HepG2 (cell line): ENCODE results near the gene KLHL12. TPM values are rescaled to one million over a fixed set of nuclear protein-coding genes. Genes with fewer than 3 reads are reported as not detected.
A peak's percentile ranks its signal among the peaks of the same experiment; 100 is the strongest.

Experiments
- ARID4A ChIP-seq: sonication (generic); formaldehyde crosslinking; IDR thresholded peaks from 2 replicates; pipeline ENCODE4 v1.5.0; 2020; ENCODE audit warnings: mild to moderate bottlenecking, missing genetic modification reagents, borderline replicate concordance
- ATF3 ChIP-seq: sonication (generic); formaldehyde crosslinking; IDR thresholded peaks from 2 replicates; pipeline ENCODE4 v1.4.0; 2020; ENCODE audit warnings: missing genetic modification reagents
- FOXA1 ChIP-seq, 2 experiments: fragments of 450-650 bp in 1 of 2; sonication (generic) in 1 of 2; formaldehyde crosslinking in 1 of 2; IDR thresholded peaks; 2 replicates each; pipeline versions ENCODE4 v1.4.0 to v1.6.1; 2016 to 2020; ENCODE audit warnings: missing genetic modification reagents in 1 of 2
- GTF3A ChIP-seq: sonication (generic); formaldehyde crosslinking; conservative IDR thresholded peaks from 2 replicates; pipeline ENCODE4 v1.4.0; 2020; ENCODE audit warnings: mild to moderate bottlenecking, missing genetic modification reagents
- HOXA5 ChIP-seq: sonication (generic); formaldehyde crosslinking; IDR thresholded peaks from 2 replicates; pipeline ENCODE4 v1.4.0; 2020; ENCODE audit warnings: missing genetic modification reagents
- LCORL ChIP-seq, 2 experiments: fragments of 450-650 bp in 1 of 2; sonication (generic) in 1 of 2; formaldehyde crosslinking in 1 of 2; IDR thresholded peaks; 2 replicates each; pipeline versions ENCODE4 v1.5.0 to v1.6.1; 2017 to 2020; ENCODE audit warnings: antibody characterized with exemption in 1 of 2, missing genetic modification reagents in 1 of 2
- MAF1 ChIP-seq: sonication (generic); formaldehyde crosslinking; IDR thresholded peaks from 2 replicates; pipeline ENCODE4 v1.5.0; 2020; ENCODE audit warnings: missing genetic modification reagents, borderline replicate concordance
- NCOA2 ChIP-seq: sonication (generic); formaldehyde crosslinking; IDR thresholded peaks from 2 replicates; pipeline ENCODE4 v1.8.0; 2022; ENCODE audit warnings: inconsistent platforms
- NFE2L1 ChIP-seq: sonication (generic); formaldehyde crosslinking; IDR thresholded peaks from 2 replicates; pipeline ENCODE4 v1.4.0; 2020; ENCODE audit warnings: missing genetic modification reagents, mild to moderate bottlenecking, borderline replicate concordance
- ZNF235 ChIP-seq: sonication (generic); formaldehyde crosslinking; IDR thresholded peaks from 2 replicates; pipeline ENCODE4 v1.8.1; 2023; ENCODE audit warnings: mild to moderate bottlenecking, missing genetic modification reagents, borderline replicate concordance
- ZNF260 ChIP-seq: sonication (generic); formaldehyde crosslinking; IDR thresholded peaks from 2 replicates; pipeline ENCODE4 v1.4.0; 2020; ENCODE audit warnings: missing genetic modification reagents, low read depth, mild to moderate bottlenecking, borderline replicate concordance
- ZNF281 ChIP-seq: sonication (generic); formaldehyde crosslinking; IDR thresholded peaks from 2 replicates; pipeline ENCODE4 v1.4.0; 2020; ENCODE audit warnings: missing genetic modification reagents, borderline replicate concordance
- ZNF296 ChIP-seq: sonication (generic); formaldehyde crosslinking; conservative IDR thresholded peaks from 2 replicates; pipeline ENCODE4 v1.5.0; 2020; ENCODE audit warnings: mild to moderate bottlenecking, missing genetic modification reagents
- ZNF329 ChIP-seq: sonication (generic); formaldehyde crosslinking; IDR thresholded peaks from 2 replicates; pipeline ENCODE4 v1.9.0; 2021; ENCODE audit warnings: low read depth, mild to moderate bottlenecking, missing genetic modification reagents
- ZNF468 ChIP-seq: sonication (generic); formaldehyde crosslinking; IDR thresholded peaks from 2 replicates; pipeline ENCODE4 v1.8.0; 2022; ENCODE audit warnings: mild to moderate bottlenecking, moderate library complexity, missing genetic modification reagents
- ZNF766 ChIP-seq: sonication (generic); formaldehyde crosslinking; IDR thresholded peaks from 2 replicates; pipeline ENCODE4 v1.5.0; 2020; ENCODE audit warnings: missing genetic modification reagents, borderline replicate concordance
- ZNF773 ChIP-seq: sonication (generic); formaldehyde crosslinking; IDR thresholded peaks from 2 replicates; pipeline ENCODE4 v1.4.0; 2020; ENCODE audit warnings: missing genetic modification reagents, borderline replicate concordance
- polyA plus RNA-seq, 8 experiments: library from polyadenylated mRNA; depleted of rRNA in 3 of 8; stranded (reverse) in 7 of 8; unstranded in 1 of 8; fragments of >200 nt; fragmentation: Illumina TruSeq in 4 of 8; extraction: Trizol in 4 of 8; gene quantifications; 2 replicates each; pipeline versions ENCODE4 v1.2.1 to v1.2.3, GENCODE V29; 2011 to 2016; ENCODE audit warnings: low read depth in 4 of 8, missing spikeins in 1 of 8, mixed read lengths in 1 of 8; ENCODE audit not compliant: insufficient read depth in 1 of 8
- total RNA-seq, 5 experiments: library from RNA; depleted of rRNA; stranded (reverse); fragments of >200 nt; fragmentation: Illumina TruSeq; extraction: Trizol; gene quantifications; 2 replicates each; pipeline ENCODE4 v1.2.3, GENCODE V29; 2016; ENCODE audit warnings: low read depth in 1 of 5

KLHL12 gene
- total and polyA plus RNA-seq, 2 of the 13 experiments (the other 11 are each of a cell fraction or from before 2014, with no cell fraction given): 19.2 to 25.2 TPM

- no peak for TF ChIP-seq FOXA1 (IDR thresholded peaks at IDR 0.05)
- TF ChIP-seq FOXA1 (CRISPR knock-in tag; IDR thresholded peaks at IDR 0.05): peak; percentile 25; the same call in 1 of the 2 replicates
- TF ChIP-seq ZNF468 (CRISPR knock-in tag): no peak
- no peak for TF ChIP-seq ZNF773
- no peak for TF ChIP-seq GTF3A
- TF ChIP-seq NFE2L1 (CRISPR knock-in tag): no peak
- peak; percentile 52; the same call in 1 of the 2 replicates for TF ChIP-seq NCOA2 (CRISPR knock-in tag)
- no peak for TF ChIP-seq ZNF296
- peak; percentile 98 for TF ChIP-seq ARID4A
- peak; percentile 93 for TF ChIP-seq ATF3 (CRISPR knock-in tag)
- peak; percentile 73; the same call in 1 of the 2 replicates for TF ChIP-seq LCORL (IDR thresholded peaks at IDR 0.05)
- peak; percentile 88 for TF ChIP-seq LCORL (CRISPR knock-in tag; IDR thresholded peaks at IDR 0.05)
- peak; percentile 96; the same call in 1 of the 2 replicates for TF ChIP-seq HOXA5
- TF ChIP-seq ZNF766 (CRISPR knock-in tag): peak; percentile 83
- peak; percentile 68; the same call in 1 of the 2 replicates for TF ChIP-seq ZNF329 (CRISPR knock-in tag)
- TF ChIP-seq MAF1 (CRISPR knock-in tag): peak; percentile 84; the same call in 1 of the 2 replicates
- no peak for TF ChIP-seq ZNF260 (CRISPR knock-in tag)
- no peak for TF ChIP-seq ZNF235
- peak; percentile 97 for TF ChIP-seq ZNF281 (CRISPR knock-in tag)
Observed at GRCh38 chr1:202926581-202927491, at the start of gene KLHL12 (continued).
